MCF 10A (cell line): Measurements from ENCODE around the gene CMPK2. TPM values are rescaled to one million over a fixed set of nuclear protein-coding genes. Genes with fewer than 3 reads are reported as not detected.

Experiments
- BruUV-seq: library from RNA; stranded (reverse); fragments of 400-500 nt; replicated peaks from 2 replicates; lab custom pipeline; 2021; lab: Mats Ljungman, UMichigan
- CTCF ChIA-PET: fragments of 300-600 bp; sonication (Branson Sonifier 250); formaldehyde crosslinking; extraction: SDS; loops from one replicate; lab custom pipeline; 2021; ENCODE audit warnings: antibody characterized with exemption, inconsistent platforms; lab: Yijun Ruan, JAX
- POLR2A ChIA-PET: fragments of 300-600, 350-650 bp; sonication (Branson Sonifier 250); formaldehyde crosslinking; extraction: SDS; loops from one replicate; lab custom pipeline; 2020; ENCODE audit warnings: antibody characterized with exemption, inconsistent platforms; lab: Yijun Ruan, JAX
- DNase-seq: peaks from one replicate; pipeline ENCODE4 v3.0.0-alpha.2; 2018; ENCODE audit not compliant: unreplicated experiment
- H3K27ac Mint-ChIP-seq: one replicate; pipeline ENCODE4 v1.8.0; 2022; ENCODE audit warnings: mild to moderate bottlenecking, low read depth, mixed read lengths; ENCODE audit not compliant: unreplicated experiment
- H3K27me3 Mint-ChIP-seq: one replicate; pipeline ENCODE4 v1.8.0; 2022; ENCODE audit warnings: mixed read lengths; ENCODE audit not compliant: insufficient read depth, unreplicated experiment
- H3K36me3 Mint-ChIP-seq: one replicate; pipeline ENCODE4 v1.8.0; 2022; ENCODE audit warnings: mild to moderate bottlenecking, moderate library complexity, mixed read lengths; ENCODE audit not compliant: insufficient read depth, unreplicated experiment
- H3K4me1 Mint-ChIP-seq: one replicate; pipeline ENCODE4 v1.8.0; 2022; ENCODE audit warnings: mixed read lengths; ENCODE audit not compliant: insufficient read depth, unreplicated experiment
- H3K4me3 Mint-ChIP-seq: one replicate; pipeline ENCODE4 v1.8.0; 2022; ENCODE audit warnings: mild to moderate bottlenecking, moderate library complexity, mixed read lengths; ENCODE audit not compliant: unreplicated experiment
- H3K9me3 Mint-ChIP-seq: one replicate; pipeline ENCODE4 v1.8.0; 2022; ENCODE audit warnings: mixed read lengths; ENCODE audit not compliant: unreplicated experiment
- CTCF ChIP-seq: fragments of 200-600 bp; IDR thresholded peaks from one replicate; pipeline ENCODE4 v1.8.0; 2022; ENCODE audit warnings: antibody characterized with exemption, mild to moderate bottlenecking; ENCODE audit not compliant: unreplicated experiment
- intact Hi-C: fragments of 100-400 bp; cut with micrococcal nuclease; formaldehyde crosslinking; loops from 2 replicates; pipeline ENCODE4 v1.14.1; 2022
- total RNA-seq: library from RNA; stranded (reverse); gene quantifications from 2 replicates; pipeline ENCODE4 v1.2.3, GENCODE V29; 2022

CMPK2 gene
- total RNA-seq, 1 experiment from 2014 or later: 0.40 TPM

DNA sequence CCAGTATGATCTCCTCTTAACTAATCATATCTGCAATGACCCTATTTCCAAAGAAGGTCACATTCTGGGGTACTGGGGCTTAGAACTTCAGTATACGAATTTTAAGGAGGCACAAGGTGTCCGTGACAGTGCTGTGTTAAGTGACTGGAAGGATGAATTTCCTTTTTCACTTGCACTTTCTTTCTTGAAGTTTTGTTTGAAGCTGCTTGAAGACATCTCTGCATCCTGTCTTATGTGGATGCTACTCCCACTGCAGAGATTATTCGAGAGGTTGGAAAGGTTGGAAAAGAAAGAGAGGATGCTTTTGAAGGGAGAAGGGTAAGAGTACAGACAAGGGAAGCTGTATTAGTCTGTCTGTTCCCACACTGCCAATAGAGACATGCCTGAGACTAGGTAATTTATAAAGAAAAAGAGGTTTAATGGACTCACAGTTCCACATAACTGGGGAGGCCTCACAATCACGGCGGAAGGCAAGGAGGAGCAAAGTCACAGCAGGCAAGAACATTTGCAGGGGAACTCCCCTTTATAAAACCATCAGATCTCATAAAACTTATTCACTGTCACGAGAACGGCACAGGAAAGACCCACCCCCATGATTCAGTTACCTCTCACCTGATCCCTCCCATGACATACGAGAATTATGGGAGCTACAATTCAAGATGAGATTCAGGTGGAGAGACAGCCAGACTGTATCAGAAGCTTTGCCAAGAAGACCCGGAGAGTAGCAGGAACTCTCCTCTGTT is 47.9 kb upstream of the CMPK2 start:
- ChIA-PET POLR2A (no interaction called here), CTCF (interaction anchor here (4.8 kb wide), 1 partner anchor 130 kb away, joined by 22 read pairs; no protein-coding TSS in a partner anchor)
- Mint-ChIP-seq H3K27ac (no peak overlapping the region), H3K9me3 (no peaks in the 10 kb centered on the region), H3K4me3 (no peak overlapping the region), H3K36me3 (no peaks in the 10 kb centered on the region), H3K4me1 (no peaks in the 10 kb centered on the region), H3K27me3 (peaks cover 24% of the 10 kb centered on the region)
- intact Hi-C loops: no loop called here
- no TSS peak for BruUV-seq
- TF ChIP-seq CTCF: no peak
- no peak for DNase-seq

DNA sequence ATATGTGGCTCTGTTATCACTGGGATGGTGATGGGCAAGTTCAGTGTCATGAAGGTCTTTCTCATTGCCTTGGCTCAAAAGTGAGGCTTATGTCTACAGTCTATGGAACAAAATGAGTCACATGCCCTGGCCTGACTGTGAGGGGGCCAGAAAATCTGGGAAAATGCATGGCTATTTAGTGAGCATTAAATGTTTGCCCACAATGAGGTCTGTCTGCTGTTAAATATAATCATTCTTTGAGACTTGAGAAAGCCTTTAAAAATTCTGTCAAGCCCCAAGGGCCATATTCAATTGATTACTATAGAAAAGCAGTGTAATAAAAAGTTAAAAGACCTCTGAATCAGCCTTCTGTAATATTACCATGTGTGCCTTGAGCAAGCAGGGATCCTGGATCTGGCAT is 46.0 kb upstream of the CMPK2 start:
- no peak overlapping the region for H3K4me3 Mint-ChIP-seq
- H3K27ac Mint-ChIP-seq: no peak overlapping the region
- DNase-seq: no peak
- CTCF ChIA-PET: interaction anchor here (0.7 to 4.8 kb wide), 2 partner anchors 15 to 132 kb away, joined by 3 to 22 read pairs; no protein-coding TSS in a partner anchor
- no peaks in the 10 kb centered on the region for H3K9me3 Mint-ChIP-seq
- intact Hi-C loops: no loop called here
- TF ChIP-seq CTCF: no peak
- H3K27me3 Mint-ChIP-seq: peaks cover 43% of the 10 kb centered on the region
- POLR2A ChIA-PET: interaction anchor here (2.0 kb wide), 1 partner anchor 35 kb away, joined by 4 read pairs; no protein-coding TSS in a partner anchor
- no peaks in the 10 kb centered on the region for H3K36me3 Mint-ChIP-seq
- no peaks in the 10 kb centered on the region for H3K4me1 Mint-ChIP-seq
- BruUV-seq: no TSS peak

- TF ChIP-seq CTCF: no peak
- intact Hi-C loops: no loop called here
- Mint-ChIP-seq H3K9me3 (no peaks in the 10 kb centered on the region), H3K4me3 (no peak overlapping the region), H3K36me3 (no peaks in the 10 kb centered on the region), H3K4me1 (no peaks in the 10 kb centered on the region), H3K27ac (no peak overlapping the region), H3K27me3 (peaks cover 54% of the 10 kb centered on the region)
- POLR2A ChIA-PET: no interaction called here
- no peak for DNase-seq
- CTCF ChIA-PET: interaction anchor here (0.7 to 1.8 kb wide), 3 partner anchors 12 to 1789 kb away, joined by 3 to 5 read pairs (median 4); no protein-coding TSS in a partner anchor
- no TSS peak for BruUV-seq
Observed at GRCh38 chr2:6909431-6910385, 44.0 kb upstream of the CMPK2 start.
